HG03575 (cell line): Measurements from ENCODE around the gene GALNT10.

Source experiments
- ATAC-seq: cut with Tn5 transposase; IDR thresholded peaks from one replicate; pipeline ENCODE4 v1.9.1; 2021; ENCODE audit not compliant: unreplicated experiment, insufficient number of reproducible peaks, low FRiP score; ENCODE audit errors: extremely low read depth

The GALNT10 gene

DNA sequence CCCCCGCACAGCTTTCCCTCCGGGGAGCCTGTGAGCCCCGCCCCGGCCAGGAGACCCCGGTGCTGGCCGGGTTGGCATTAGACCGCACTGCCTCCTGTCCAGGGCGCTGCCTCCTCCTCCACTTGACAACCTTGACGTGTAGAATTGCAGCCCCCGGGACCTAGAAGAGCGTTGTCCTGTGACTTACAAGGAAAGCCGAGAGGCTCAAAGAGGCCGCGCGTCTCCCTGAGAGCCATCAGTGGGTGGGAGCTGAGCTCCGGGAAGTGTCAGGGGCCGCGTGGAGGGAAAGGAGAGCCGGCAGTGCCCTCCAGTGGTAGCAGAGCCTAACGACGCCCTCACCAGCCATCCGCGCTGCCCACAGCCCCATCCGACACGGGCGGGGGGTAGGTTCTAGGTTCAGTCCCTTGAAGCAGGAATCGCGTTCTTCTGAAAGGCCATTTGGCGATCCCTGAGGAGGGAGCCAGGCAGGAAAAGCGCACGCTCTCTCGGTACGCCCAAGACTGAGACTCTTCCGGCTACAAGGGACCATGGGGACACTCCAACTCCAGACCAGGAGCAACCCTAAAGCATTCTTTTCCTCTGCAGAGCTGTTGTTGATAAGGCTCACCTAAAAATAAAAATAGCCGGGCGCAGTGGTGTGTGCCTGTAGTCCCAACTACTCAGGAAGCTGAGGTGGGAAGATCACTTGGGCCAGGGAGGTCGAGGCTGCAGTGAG lies 214.7 kb downstream of the GALNT10 start:
- ATAC-seq: no peak

DNA sequence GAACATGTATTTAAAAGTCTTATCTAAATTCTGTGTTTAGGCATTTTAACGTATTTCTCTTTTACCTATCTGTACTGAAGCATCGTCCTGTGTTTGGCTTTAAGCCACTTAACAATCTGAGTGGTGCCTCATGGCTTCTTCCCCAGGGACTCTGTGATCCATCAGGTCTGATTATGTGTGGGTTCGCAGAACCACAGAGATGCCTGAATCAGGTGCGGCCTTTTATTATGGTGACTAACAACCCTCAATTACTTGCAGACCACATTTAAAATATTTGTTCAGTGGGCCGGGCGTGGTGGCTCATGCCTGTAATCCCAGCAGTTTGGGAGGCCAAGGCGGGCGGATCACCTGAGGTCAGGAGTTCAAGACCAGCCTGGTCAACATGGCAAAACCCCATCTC lies 215.7 kb downstream of the GALNT10 start:
- no peak for ATAC-seq

DNA sequence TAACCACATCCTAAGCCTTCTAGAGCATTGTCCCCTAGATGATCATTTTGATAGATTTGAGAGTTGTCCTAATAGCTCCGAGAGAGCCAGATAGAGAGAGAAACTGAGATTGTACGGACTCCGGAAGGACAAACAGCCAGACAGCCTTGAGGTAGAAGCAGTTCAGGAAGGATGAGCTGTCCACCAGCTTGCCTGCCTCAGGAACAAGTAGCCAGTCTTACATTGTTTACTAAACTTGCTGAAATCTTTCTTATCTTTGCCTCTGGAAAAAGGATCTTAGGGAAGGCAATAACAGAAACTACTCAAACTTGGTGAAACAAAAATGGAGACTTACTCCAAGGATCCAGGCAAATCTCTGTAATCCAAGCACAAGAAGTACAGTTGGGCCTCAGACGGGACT lies 216.3 kb downstream of the GALNT10 start:
- no peak for ATAC-seq

DNA sequence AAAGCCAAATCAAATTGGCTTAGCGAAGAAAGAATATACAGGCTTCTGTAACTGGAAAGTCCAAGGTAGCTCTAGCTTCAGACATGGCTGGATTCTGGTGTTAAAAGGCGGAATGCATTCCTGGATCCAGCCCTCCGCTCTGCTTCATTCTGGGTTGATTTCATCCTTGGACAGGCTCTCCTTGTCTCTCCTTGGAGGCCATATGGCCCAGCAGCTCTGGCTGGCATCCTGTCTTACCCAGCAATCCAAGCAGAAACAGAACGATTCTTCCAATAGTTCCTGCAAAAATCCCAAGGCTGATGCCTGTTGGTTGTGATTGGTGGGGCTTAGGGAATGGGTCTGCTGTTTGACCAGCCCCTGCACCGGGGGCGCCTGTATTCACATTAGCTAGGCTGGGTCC lies 218.3 kb downstream of the GALNT10 start:
- no peak for ATAC-seq

DNA sequence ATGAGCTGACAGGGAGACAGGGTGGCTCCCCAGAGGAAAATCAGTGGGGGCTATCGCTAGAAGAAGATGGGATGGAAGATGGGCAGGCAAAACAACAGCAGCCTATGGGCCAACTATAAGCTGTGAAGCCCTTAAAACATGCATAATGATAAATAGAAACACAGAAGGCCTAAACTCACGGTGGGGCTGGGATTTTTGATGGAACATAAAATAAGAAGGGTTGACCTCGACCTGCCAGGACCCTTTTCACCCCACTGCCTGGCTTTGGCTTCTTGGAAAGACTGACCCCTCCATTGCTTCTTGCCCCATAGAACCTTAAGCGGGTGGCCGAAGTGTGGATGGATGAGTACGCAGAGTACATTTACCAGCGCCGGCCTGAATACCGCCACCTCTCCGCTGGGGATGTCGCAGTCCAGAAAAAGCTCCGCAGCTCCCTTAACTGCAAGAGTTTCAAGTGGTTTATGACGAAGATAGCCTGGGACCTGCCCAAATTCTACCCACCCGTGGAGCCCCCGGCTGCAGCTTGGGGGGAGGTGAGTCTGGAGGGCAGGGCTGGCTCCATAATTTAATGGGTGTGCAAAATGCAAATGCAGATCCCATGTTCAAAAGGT lies 218.8 kb downstream of the GALNT10 start:
- no peak for ATAC-seq

DNA sequence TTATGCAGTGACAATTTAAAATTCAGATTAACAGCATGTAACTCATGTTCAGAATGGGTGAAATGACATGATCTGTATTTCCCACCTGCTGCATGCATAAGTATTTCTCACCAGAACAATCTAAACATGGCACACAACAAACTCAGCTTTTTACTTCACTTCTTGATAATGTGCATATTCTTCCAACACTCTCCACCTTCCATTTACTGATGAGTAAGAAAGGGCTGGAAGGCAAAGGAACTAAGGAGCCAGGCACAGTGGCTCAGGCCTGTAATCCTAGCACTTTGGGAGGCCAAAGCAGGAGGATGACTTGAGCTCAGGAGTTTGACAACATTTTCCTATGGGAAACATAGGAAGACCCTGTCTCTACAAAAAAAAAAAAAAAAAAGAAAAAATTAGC lies 219.5 kb downstream of the GALNT10 start:
- ATAC-seq: no peak

DNA sequence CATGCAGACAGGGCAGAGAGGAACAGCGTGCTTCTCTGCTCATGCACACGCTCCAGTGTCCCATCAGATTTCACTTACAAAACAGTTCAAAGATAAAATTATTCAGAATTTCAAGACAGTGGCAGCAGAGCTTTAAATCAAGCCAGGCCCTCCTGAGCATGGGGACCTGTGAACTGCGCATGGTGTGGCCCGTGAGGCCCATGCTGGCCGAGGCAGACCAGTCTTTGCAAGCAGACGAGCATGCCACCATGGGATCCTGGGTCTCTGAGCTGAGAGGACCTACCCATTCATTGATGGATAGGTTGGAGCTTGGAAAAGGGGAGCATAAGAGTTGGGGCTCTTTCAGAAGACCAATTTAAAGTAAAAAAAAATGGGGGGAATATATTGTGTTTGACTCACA lies 220.3 kb downstream of the GALNT10 start:
- ATAC-seq: no peak

DNA sequence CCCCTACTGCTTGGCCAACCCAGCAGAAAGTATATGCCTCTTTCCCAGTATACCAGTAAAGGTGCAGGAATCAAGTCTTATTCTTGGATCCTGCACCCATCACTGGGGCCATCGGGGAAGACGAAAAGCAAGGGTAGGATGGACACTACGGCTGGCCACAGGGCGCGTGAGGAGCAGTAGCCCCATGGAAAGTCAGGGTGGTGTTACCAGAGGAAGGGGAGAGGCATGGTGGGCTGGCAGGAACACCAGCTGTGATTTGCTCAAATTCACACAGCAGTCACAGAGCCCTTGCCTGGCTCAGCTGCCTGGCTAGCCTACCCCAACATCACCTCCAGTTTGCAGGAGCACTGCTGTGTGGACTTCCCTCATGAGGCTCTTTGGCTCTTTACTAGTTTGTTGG lies 220.8 kb downstream of the GALNT10 start:
- ATAC-seq: no peak

DNA sequence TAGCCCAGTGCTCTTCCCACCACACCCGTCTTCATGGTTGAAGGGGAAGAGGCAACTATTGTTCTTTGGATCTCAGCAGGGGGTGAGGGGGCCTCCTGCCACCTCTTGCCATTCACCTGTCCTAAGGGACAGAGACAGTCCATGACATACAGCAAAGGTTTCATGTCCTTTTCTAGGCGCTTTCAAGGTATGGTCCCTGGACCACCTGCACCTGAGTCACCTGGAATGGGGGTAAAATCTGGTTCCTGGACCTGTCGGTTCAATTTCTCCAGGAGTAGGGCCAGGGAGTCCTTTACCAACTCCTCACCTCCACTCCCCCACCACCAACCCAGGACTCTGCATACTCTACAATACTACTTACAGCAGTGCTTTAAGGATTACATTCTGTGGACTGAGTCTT lies 221.8 kb downstream of the GALNT10 start:
- ATAC-seq: no peak

DNA sequence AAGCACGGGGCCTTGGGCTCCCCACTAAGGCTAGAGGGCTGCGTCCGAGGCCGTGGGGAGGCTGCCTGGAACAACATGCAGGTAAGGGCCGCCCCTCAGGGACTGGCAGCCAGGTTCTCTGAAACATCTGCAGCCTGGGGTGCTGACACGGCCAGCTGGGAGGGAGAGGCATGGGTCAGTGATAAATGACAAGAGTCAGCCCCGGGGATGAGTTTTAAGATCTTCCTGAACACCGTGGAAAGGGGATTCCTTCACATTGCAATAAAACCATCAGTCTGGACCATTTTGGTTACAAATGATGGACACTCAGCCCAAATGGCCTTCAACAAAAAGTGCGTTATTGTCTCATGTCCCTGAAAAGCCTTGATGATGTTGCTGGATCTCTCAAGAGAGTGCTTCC lies 222.4 kb downstream of the GALNT10 start:
- no peak for ATAC-seq

DNA sequence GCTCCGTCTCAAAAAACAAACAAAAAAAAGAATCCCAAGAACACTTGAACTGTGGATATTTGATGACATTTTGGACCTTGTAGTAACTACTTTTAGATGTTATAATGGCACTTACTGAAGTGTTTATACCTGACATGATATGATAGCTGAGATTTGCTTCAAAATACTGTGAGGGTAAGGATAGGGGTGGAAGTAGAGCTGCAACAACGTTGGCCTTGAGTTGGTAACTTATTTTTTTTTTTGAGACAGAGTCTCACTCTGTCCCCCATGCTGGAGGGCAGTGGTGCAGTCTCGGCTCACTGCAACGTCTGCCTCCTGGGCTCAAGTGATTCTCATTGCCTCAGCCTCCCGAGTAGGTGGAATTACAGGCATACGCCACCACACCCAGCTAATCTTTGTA lies 224.6 kb downstream of the GALNT10 start:
- ATAC-seq: no peak

DNA sequence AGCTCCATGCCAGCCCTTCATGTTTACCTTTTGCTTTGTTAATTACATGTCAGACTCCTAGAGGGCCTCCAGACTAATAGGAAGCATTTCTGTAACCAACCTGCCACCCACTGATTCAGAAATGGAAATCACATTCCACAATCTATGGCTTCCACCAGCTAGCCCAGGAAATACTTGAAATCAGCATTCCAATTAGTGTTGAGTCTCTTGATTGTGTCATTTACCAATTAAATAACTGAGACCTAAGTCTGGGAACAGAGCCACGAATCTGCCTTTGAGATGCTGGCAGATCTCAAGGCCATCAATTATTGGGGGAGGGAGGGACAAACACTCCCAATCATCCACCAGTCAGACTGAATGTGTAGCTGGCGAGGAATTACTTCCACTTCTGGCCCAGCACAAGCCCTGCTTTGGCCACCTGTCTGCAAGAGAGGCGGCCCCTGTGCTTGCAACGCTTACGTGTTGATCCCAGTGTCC lies 227.8 kb downstream of the GALNT10 start:
- no peak for ATAC-seq

DNA sequence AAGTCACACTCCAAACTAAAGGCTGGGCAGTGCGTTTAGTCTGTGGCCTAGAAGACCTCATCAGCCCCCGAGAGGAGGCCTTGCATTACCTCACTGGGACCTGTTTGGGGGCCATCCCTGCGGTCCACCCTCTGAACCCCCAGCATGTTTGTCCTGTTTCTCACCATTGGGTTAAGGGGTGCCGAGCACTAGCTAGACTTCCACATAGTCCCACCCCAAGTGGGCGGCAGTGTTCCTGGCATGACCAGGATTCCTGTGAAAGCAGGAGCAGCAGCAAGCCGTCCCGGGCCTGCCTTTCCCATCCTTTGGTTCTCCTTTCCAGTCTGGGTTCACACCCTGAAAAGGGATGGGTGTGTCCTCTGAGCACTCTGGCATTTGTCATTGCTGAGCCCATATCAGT lies 228.7 kb downstream of the GALNT10 start:
- ATAC-seq: no peak

DNA sequence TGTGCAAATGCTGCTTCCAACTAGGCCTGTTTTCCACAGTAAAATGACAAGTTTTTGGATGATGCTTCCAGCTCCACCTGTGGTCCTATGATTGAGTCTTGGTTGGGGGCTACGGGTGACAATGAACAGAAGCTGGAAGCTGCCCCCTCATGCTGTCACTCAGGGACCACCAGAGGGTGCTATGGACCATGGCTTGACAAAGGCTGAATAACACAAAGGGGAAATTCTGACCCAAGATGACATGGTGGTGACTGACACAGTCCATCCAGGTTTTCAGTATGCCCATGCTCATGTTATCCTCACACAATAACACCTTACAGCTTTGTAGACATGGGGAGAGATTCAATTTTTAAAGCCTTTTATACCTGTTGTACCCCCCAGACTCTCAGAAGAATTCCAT lies 231.3 kb downstream of the GALNT10 start:
- ATAC-seq: no peak

DNA sequence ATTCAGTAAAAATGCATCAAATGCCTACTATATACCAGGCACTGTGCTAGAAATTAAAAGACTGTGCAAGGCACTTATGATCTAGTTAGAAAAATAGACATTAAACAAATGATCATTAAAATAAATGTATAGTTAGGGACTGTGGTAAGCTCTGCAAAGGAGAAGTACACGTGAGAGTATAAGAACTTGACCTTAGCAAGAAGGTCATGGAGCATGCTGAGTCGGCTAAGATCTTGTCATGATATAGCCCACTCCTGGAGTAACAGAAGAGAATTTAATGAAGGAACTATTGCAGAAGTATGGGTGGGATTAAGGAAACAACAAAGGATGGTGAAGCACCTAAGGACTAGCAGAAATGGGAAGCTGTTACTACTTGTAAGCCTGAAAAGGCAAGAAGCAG lies 231.8 kb downstream of the GALNT10 start:
- no peak for ATAC-seq

DNA sequence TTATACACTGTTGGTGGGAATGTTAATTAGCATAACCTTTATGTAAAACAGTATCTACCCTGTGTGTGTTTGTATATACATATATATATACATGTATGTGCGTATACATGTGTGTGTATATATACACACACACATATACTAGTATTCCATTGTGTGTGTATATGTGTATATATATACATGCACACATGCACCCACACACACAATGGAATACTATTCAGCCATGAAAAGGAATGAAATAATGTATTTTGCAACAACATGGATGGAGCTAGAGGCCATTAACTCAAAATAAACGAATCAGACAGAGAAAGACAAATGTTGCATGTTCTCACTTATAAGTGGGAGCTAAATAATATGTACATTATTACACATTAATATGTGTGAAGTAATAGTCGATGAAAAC lies 237.7 kb downstream of the GALNT10 start:
- ATAC-seq: no peak

DNA sequence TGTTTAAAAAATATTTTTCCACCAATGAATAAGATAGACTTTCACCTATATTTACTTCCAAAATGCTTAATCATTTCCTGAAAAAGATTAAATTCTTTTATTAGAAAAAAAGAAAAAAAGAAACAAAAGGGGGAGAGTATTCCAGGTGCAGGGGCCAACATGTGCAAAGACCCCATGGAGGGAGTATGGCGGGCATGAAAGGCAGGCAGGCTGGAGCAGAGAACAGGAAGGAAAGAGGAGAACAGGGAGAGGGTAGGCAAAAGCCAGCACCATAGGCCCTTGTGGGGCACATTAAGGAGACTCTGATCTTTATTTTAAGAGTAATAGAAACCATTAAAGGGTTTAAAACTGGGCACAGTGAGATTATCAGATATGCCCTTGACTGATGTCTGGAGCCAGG lies 238.8 kb downstream of the GALNT10 start:
- no peak for ATAC-seq

DNA sequence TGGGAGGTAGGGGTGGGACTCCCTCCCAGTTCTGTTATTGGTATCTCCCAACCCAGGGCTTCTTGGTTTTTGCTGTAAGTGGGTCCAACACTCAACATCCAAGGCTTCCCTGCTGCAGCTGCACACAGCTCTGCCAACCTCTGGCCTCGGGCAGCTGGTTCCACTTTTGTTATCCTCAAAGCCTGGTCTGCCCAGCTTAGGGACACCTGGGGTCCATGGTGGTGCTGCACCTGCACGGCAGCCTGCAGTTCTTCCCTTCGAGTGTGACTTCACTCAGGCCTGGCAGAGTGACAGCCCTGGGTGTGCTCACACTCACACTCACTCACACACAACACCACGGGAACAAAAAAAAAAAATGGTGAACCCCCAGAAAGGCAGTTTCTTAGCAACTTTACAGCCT lies 239.9 kb downstream of the GALNT10 start:
- ATAC-seq: no peak

DNA sequence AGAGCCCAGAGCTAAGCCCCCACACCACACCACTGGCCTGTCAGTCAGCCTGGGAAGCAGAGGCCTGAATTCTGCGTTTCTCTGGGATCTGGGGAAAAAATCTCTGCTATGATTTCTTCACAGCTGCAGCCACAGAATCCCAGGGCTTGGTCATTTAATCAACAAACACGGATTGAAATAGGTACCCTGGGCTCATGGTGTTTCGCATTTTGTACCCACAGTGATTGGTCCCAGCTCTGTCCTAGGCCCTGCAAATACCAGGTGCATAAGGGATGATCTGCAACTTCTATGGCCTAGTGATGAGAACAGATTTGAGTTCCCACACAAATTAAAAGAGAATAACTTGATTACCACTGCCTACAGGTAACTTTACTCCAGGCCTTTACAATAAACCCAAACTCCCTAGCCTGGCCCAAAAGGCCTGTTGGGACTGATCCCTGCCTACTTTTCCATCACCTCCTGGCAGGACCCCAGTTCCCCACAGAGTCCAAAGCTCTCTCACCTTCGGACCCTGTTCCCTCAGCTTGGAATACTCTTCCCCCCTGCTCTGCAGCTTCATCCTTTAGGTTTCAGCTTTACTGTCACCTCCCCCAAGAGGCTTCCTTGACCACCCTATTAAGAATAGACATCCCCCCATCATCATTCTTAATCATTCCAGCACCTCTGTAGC lies 240.6 kb downstream of the GALNT10 start:
- no peak for ATAC-seq

DNA sequence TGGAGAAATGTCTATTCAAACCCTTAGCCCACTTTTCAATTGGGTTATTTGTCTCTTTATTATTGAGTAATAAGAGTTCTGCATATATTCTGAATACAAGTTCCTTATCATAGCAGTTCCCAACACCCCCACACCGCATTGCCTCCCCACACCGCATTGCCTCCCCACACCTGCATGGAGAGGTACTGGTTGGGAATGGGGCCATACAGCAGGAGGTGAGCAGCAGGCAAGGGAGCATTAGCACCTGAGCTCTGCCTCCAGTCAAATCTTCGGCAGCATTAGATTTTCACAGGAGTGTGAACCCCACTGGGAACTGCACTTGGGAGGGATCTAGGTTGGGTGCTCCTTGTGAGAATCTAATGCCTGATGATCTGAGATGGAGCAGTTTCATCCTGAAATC lies 244.7 kb downstream of the GALNT10 start:
- no peak for ATAC-seq
